Esophagus squamous epithelium (tissue), 4 donors: ENCODE results near the gene CDH20.

Experiments used
- POLR2A ChIP-seq, 4 donors: fragments of 450-650 bp; IDR thresholded peaks; one replicate each; pipeline ENCODE4 v1.6.1; 2017; ENCODE audit warnings: antibody characterized with exemption in 4 of 4, mild to moderate bottlenecking in 4 of 4, moderate library complexity in 3 of 4
- TF ChIP-seq, protein P1 (sequence below), 6 experiments: fragments of 450-650 bp in 4 of 6; fragments of 200-600 bp in 2 of 6; sonication (generic) in 2 of 6; IDR thresholded peaks; one replicate each; pipeline ENCODE4 v1.5.1; 2016 to 2019; ENCODE audit warnings: antibody characterized with exemption in 6 of 6, mild to moderate bottlenecking in 4 of 6, moderate library complexity in 4 of 6

- TF ChIP-seq, protein P1, sequence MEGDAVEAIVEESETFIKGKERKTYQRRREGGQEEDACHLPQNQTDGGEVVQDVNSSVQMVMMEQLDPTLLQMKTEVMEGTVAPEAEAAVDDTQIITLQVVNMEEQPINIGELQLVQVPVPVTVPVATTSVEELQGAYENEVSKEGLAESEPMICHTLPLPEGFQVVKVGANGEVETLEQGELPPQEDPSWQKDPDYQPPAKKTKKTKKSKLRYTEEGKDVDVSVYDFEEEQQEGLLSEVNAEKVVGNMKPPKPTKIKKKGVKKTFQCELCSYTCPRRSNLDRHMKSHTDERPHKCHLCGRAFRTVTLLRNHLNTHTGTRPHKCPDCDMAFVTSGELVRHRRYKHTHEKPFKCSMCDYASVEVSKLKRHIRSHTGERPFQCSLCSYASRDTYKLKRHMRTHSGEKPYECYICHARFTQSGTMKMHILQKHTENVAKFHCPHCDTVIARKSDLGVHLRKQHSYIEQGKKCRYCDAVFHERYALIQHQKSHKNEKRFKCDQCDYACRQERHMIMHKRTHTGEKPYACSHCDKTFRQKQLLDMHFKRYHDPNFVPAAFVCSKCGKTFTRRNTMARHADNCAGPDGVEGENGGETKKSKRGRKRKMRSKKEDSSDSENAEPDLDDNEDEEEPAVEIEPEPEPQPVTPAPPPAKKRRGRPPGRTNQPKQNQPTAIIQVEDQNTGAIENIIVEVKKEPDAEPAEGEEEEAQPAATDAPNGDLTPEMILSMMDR (IDR thresholded peaks at IDR 0.05) = no peak
- no peak for TF ChIP-seq POLR2A (IDR thresholded peaks at IDR 0.05)
Observed at GRCh38 chr18:61545281-61546245, 212.3 kb downstream of the CDH20 start.
